HG02981 (cell line): Measurements from ENCODE around the gene YEATS2.

Source experiments
- ATAC-seq: cut with Tn5 transposase; IDR thresholded peaks from one replicate; pipeline ENCODE4 v1.9.1; 2021; ENCODE audit warnings: mild to moderate bottlenecking, moderate library complexity; ENCODE audit not compliant: unreplicated experiment

The YEATS2 gene

GRCh38 chr3:183810643-183811594 is 113.3 kb downstream of the YEATS2 start:
- no peak for ATAC-seq

- ATAC-seq = no peak
These were observed 114.0 kb downstream of the YEATS2 start for GRCh38 chr3:183811638-183812037.

GRCh38 chr3:183812761-183813445 is 115.3 kb downstream of the YEATS2 start:
- no peak for ATAC-seq

GRCh38 chr3:183814240-183814639 is 116.6 kb downstream of the YEATS2 start:
- no peak for ATAC-seq

GRCh38 chr3:183815563-183815940 is 118.0 kb downstream of the YEATS2 start:
- ATAC-seq = no peak

- ATAC-seq = no peak
These were observed 118.4 kb downstream of the YEATS2 start for GRCh38 chr3:183815951-183816475.

- ATAC-seq = no peak
These were observed 119.3 kb downstream of the YEATS2 start for GRCh38 chr3:183816681-183817510.

GRCh38 chr3:183817639-183818038 is 120.0 kb downstream of the YEATS2 start:
- no peak for ATAC-seq

- ATAC-seq = no peak
These were observed 120.5 kb downstream of the YEATS2 start for GRCh38 chr3:183818041-183818620.

GRCh38 chr3:183818706-183819624 is 121.4 kb downstream of the YEATS2 start:
- no peak for ATAC-seq

GRCh38 chr3:183819831-183820230 is 122.2 kb downstream of the YEATS2 start:
- no peak for ATAC-seq

- ATAC-seq = no peak
These were observed 125.0 kb downstream of the YEATS2 start for GRCh38 chr3:183822631-183823030.

- ATAC-seq = no peak
These were observed 126.4 kb downstream of the YEATS2 start for GRCh38 chr3:183823963-183824362.

GRCh38 chr3:183824761-183825455 is 127.3 kb downstream of the YEATS2 start:
- ATAC-seq = peak; percentile 30

- ATAC-seq = peak; percentile 56
These were observed 128.0 kb downstream of the YEATS2 start, which contains the start of gene MAP6D1 for GRCh38 chr3:183825456-183826161. Gene MAP6D1 (minus strand): TSS chr3:183825577. CDS start chr3:183825547, 30 bp downstream.

- ATAC-seq = no peak
These were observed 129.1 kb downstream of the YEATS2 start for GRCh38 chr3:183826448-183827250.

- no peak for ATAC-seq
These were observed 130.4 kb downstream of the YEATS2 start for GRCh38 chr3:183827809-183828537.
